CD1c-positive myeloid dendritic cell (primary cell): ENCODE measurements around the gene WSCD1.

Experiments used
- DNase-seq: peaks from one replicate; pipeline ENCODE4 v3.0.0-alpha.2; 2016; ENCODE audit errors: extremely low spot score

Gene WSCD1

DNA sequence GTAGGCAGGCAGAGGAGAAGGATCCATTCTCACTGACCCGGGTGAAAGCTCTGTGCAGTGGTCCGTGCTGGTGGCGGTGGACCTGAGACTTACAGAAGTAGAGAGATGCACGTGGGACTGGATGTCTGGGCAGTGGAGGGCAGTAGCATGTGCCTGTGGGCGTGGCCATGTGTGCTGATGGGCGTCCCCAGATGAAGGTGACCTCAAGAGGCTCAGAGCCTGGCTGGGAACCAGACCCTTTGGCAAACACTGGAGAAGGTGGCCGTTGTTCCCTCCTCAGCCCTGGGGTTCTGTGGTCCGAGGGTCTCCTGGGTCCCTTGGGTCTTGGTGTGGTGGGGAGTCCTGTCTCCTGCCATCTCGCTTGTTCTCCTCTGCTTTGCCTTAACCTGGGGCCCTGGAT lies 15.6 kb downstream of the WSCD1 start:
- DNase-seq: no peak

DNA sequence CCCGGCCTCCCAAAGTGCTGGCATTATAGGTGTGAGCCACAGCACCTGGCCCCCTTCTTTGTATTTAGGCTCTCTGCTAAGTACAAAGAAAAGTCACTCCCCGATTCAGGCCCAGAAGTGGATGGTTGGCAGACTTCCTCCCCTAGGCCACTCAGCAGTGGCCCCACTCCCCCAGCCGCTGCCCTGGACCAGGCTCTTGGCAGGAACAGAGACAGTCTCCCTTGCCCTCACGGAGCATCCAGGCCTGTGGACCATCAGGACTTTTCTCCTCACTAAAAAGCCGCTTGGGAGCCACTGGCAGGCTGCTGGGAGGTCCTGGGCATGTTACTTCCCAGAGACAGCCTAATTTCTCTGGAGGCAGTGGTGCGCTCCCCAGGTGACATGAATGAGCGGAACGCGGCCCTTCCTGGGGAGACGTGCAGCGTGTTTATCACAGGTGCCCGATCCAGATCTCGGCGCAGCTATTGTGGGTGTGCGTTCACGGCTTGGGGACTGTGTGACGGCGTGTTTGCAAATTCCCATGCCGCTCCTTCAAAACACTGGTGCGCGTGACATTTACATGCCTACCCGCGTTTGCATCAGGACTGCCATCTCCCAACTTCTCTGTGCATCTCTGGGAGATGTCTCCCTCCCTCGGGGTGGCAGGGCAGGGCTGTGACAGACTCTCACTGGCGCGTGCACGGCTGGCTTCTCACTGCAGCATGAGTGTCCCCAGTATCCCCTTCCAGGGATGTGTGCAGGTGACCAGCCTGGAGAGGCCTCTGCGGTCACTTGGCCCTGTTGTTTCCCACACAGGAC lies 16.6 kb downstream of the WSCD1 start:
- no peak for DNase-seq

- no peak for DNase-seq
Observed at GRCh38 chr17:6088141-6088540, 18.0 kb downstream of the WSCD1 start.

DNA sequence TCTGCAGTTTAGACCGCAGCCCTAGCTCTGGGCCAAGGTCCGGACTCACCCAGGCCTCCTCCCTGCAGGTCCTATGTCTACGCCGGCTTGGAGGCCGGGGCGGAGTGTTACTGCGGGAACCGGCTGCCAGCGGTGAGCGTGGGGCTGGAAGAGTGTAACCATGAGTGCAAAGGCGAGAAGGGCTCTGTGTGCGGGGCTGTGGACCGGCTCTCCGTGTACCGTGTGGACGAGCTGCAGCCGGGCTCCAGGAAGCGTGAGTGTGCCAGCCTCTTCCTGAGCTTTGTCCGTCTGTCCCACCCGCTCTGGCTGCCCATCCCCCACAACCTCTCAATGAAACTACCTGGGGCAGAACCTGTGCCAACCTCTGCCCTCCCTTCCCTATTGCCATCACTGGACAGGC lies 20.1 kb downstream of the WSCD1 start:
- no peak for DNase-seq

- no peak for DNase-seq
Observed at GRCh38 chr17:6092182-6092902, 22.2 kb downstream of the WSCD1 start.

DNA sequence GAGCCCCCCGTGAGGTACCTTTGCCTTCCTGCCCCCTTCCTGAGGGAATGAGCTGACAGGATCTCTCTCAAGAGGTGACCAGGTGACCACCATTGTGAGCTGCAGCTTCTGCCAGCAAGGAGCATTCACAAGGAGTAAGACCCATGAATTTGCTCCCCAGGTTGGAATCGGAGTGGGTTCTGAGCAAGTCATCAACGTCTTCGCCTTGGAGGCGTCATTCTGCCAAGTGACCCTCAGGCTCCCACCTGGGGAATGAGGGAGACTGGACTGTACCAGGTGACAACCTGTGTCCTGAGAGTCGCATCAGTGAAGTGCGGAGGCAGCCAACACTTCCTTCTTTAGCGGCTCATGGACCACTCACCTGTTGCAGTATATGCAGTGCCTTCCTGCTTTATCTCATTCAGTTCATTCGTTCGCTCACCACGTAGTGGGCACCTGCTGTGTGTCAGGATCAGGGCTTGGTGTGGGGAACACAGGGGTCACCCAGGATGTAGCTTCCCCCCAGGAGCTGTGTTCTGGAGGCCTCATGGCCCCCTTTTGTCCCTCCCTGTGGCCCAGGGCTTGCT lies 22.8 kb downstream of the WSCD1 start:
- no peak for DNase-seq

- no peak for DNase-seq
Observed at GRCh38 chr17:6094453-6094852, 24.3 kb downstream of the WSCD1 start.

- DNase-seq: no peak
Observed at GRCh38 chr17:6094926-6095325, 24.7 kb downstream of the WSCD1 start.

DNA sequence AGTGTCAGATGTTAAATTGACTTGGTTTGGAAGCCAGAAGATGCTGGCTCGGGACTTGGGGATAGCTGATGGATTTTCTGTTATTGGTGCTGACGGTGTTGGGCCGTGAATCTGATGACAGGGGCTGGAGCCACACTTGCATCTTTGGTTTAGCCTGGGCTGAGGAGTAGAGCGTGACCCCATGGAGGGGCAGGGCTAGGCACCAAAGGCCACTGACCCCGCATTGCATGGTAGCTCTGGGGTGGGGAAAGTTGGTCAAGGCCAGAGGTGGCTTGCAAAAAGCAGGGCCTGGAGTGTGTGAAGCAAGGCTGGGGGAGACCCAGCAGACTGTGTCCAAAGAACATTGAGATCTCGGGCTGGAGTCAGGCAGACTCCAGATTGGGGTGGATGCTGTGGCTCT lies 25.3 kb downstream of the WSCD1 start:
- DNase-seq: no peak

GRCh38 chr17:6096201-6097004 lies 26.2 kb downstream of the WSCD1 start:
- DNase-seq: no peak

- no peak for DNase-seq
Observed at GRCh38 chr17:6097005-6097279, 26.8 kb downstream of the WSCD1 start.

DNA sequence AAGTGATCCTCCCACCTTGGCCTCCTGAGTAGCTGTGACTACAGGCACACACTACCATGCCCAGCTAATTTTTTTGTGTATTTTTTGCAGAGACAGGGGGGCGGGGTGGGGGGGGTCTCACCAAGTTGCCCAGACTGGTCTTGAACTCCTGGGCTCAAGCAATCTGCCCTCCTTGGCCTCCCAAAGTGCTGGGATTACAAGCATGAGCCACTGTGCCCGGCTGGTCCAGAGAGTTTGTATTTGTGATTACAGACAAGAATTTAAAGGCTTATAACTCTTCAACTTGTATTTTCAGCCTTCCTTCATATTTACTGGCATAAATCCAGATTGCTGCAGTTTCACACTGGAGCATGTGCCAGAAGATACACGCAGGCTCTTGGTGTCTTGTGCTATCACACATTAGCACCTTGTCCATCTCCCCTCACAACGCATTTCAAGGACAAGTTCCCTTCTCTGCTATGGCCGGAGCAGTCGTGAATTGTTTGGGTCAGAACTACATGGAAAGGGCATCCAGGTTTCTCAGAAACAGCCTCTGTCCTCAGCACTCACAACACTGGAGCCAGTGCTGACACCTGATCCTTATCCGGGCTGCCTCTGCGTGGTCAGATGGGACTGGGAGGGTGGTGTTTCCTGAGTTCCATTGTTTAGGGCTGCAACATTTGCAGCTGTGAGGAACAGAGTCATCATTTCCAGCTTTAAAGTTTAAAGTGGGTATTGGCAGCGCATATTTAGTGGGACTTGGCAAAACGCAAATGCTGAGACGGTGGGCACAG lies 28.1 kb downstream of the WSCD1 start:
- DNase-seq: no peak

- DNase-seq: no peak
Observed at GRCh38 chr17:6098823-6099180, 28.6 kb downstream of the WSCD1 start.

- no peak for DNase-seq
Observed at GRCh38 chr17:6099492-6099891, 29.3 kb downstream of the WSCD1 start.

GRCh38 chr17:6100146-6100545 lies 30.0 kb downstream of the WSCD1 start:
- DNase-seq: no peak

DNA sequence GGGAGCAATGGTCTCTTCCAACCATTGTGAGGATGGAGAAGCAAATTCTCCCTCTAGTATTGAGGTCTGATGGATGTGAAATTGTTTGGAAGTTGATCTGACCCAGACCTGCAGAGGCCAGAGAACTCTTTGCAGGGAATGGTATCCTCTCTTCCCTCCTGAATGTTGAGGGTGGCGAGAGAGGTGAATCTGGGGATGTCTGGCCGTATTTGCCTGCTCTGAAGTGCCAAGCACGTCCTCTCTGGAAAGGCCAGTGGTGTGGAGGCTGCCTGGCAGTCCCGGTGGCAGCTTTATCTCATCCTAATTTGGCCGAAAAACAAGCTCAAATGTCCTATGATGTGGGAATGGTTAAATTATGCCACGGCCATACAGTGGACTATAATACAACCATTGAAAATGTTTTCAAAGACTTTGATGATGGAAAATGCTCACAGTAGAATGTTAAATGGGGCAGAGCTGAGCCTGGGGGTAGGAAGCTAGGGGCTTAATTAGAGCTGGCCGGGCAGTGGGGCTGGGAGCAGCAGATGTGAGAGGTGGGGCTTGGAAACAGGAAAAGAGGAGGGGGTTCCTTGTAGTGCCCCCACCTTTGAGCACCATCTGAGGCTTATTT lies 30.8 kb downstream of the WSCD1 start:
- DNase-seq: no peak

DNA sequence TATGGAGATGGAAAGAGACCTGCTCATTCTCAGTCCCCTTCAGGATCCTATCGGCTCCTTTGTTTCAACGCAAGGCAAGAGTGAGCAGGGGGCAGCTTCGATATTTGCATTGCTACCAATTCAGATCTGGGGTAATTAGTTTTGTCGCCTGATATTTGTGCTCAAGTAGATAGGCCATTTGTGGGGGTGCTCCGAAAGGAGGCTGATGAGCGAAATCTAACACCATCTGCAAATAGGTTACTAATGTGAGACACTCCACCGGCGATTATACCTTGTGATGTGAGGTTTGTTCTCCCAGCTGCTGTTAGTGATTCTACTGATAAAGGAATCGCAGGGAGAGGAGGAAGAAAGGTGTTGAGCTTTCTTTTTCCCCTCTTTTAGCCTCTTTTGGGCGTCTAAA lies 31.5 kb downstream of the WSCD1 start:
- DNase-seq: no peak

DNA sequence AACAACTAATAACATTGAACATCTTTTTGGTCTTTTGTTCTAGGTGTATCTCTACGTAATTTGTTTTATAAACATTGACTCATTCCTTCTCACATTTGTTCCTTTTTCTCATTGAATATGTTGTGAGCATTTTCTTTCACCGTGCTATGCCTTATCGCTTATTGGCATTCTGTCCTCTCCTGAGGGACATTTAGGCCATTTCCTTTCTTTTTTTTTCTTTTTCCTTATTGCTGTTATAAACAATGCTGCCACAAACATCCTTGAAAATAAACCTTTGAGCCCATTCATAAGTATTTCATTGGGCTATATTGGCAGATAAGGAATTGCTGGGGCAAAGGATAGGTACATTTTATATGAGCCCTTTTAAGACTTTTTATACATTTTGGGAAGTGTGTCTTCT lies 32.4 kb downstream of the WSCD1 start:
- DNase-seq: no peak

- no peak for DNase-seq
Observed at GRCh38 chr17:6104956-6105648, 34.9 kb downstream of the WSCD1 start.

DNA sequence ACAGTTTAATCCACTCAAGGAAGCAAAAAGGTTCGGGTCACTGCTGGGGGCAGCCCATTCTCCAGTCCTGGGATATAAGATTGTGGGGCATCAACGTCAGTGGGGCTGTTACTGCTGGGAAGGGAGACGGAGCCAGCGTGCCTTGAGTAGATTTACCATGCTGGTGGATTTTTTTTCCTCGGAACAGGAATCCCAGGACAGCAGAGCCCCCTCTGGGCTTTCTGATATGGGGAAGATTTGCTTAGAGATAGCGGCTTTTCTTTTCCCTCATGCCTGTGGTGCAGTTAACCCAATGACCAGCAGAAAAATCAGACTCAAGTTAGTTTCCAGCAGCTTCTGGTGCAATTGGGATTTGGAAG lies 35.4 kb downstream of the WSCD1 start:
- no peak for DNase-seq

DNA sequence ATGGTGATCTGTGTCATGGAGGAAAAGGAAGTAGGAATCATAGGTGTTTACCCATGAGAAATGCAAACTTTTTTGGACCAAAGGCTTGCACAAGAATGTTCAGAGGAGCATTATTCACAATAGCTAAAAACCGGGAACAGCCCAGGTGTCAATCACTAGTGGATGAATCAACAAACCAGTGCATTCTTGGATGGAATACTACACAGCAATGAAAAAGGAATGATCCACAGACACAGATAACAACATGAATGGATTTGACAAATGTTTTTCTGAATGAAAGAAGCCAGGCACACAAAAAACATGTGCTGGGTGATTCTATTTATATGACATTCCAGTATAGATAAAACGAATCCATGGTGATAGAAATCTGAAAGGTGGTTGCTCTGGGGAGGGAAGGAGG lies 36.0 kb downstream of the WSCD1 start:
- no peak for DNase-seq
